ENCODE data around the gene RBM4.

GRCh38 chr11:66688561-66689534 is 50.3 kb downstream of the RBM4 start:
- TF ChIP-seq EZH2 (IDR thresholded peaks at IDR 0.05; ENCODE audit: borderline replicate concordance, low read depth, low read length, severe bottlenecking) (no peak), CTCF (IDR thresholded peaks at IDR 0.05; ENCODE audit: borderline replicate concordance, extremely low read depth, low read length, poor library complexity, severe bottlenecking) (no peak)

Measured in DND-41 (cell line).